GM18526 (cell line): ENCODE data around the gene CCDC102A.

Experiments
- POLR2A ChIP-seq: IDR thresholded peaks from 3 replicates; pipeline ENCODE4 v1.6.1; 2011; ENCODE audit not compliant: insufficient read length; ENCODE audit errors: extremely low read depth

The CCDC102A gene

GRCh38 chr16:57519796-57520360 is 16.5 kb downstream of the CCDC102A start:
- no peak for TF ChIP-seq POLR2A

GRCh38 chr16:57518922-57519321 is 17.4 kb downstream of the CCDC102A start:
- no peak for TF ChIP-seq POLR2A

GRCh38 chr16:57518520-57518919 is 17.9 kb downstream of the CCDC102A start:
- no peak for TF ChIP-seq POLR2A

GRCh38 chr16:57517397-57518367 is 18.7 kb downstream of the CCDC102A start:
- no peak for TF ChIP-seq POLR2A

- TF ChIP-seq POLR2A = no peak
Observed at GRCh38 chr16:57516773-57517172, 19.6 kb downstream of the CCDC102A start.

GRCh38 chr16:57516176-57516725 is 20.1 kb downstream of the CCDC102A start:
- TF ChIP-seq POLR2A = no peak

- TF ChIP-seq POLR2A = no peak
Observed at GRCh38 chr16:57514791-57515600, 21.4 kb downstream of the CCDC102A start.

GRCh38 chr16:57514371-57514770 is 22.0 kb downstream of the CCDC102A start:
- TF ChIP-seq POLR2A = no peak

GRCh38 chr16:57513371-57514102 is 22.8 kb downstream of the CCDC102A start:
- TF ChIP-seq POLR2A = no peak

- no peak for TF ChIP-seq POLR2A
Observed at GRCh38 chr16:57512296-57513001, 23.9 kb downstream of the CCDC102A start.

GRCh38 chr16:57510016-57510871 is 26.1 kb downstream of the CCDC102A start:
- no peak for TF ChIP-seq POLR2A

GRCh38 chr16:57509231-57509923 is 27.0 kb downstream of the CCDC102A start:
- TF ChIP-seq POLR2A = no peak

GRCh38 chr16:57508035-57508425 is 28.3 kb downstream of the CCDC102A start:
- no peak for TF ChIP-seq POLR2A
